Astrocyte (in vitro differentiated cells and primary cell): ENCODE results near the gene AMD1. TPM values are rescaled to one million over a fixed set of nuclear protein-coding genes. Genes with fewer than 3 reads are reported as not detected.
"Not testable (repeated sequence)": the region's sequence is repeated elsewhere in the genome, so short reads cannot be mapped to it uniquely, and the experiment has no call there.

ENCODE experiments used
- DNase-seq: peaks from one replicate; pipeline ENCODE4 v3.0.0-alpha.2; 2010; ENCODE audit warnings: low read depth
- FAIRE-seq: peaks from 2 replicates; lab custom pipeline; 2011; peaks lifted over from hg19 to GRCh38; lab: Jason Lieb, UNC
- H2AFZ ChIP-seq: 2 replicates; pipeline ENCODE4 v1.6.0; 2012; ENCODE audit warnings: low read depth, low read length, inconsistent platforms
- H3K27ac ChIP-seq: 2 replicates; pipeline ENCODE4 v1.5.1; 2011; ENCODE audit warnings: low read depth, low read length, inconsistent platforms
- H3K27me3 ChIP-seq: 2 replicates; pipeline ENCODE4 v1.6.0; 2011; ENCODE audit warnings: low read length, inconsistent platforms; ENCODE audit not compliant: insufficient read depth
- H3K36me3 ChIP-seq: 2 replicates; pipeline ENCODE4 v1.5.1; 2011; ENCODE audit warnings: low read length, inconsistent platforms; ENCODE audit not compliant: insufficient read depth
- H3K4me1 ChIP-seq: 2 replicates; pipeline ENCODE4 v1.5.1; 2011; ENCODE audit warnings: low read length, inconsistent platforms; ENCODE audit not compliant: insufficient read depth
- H3K4me2 ChIP-seq: 2 replicates; pipeline ENCODE4 v1.6.0; 2012; ENCODE audit warnings: low read length, inconsistent platforms
- H3K4me3 ChIP-seq: 2 replicates; pipeline ENCODE4 v1.5.1; 2011; ENCODE audit warnings: low read depth, mild to moderate bottlenecking, low read length, inconsistent platforms; ENCODE audit not compliant: insufficient read depth
- H3K79me2 ChIP-seq: 2 replicates; pipeline ENCODE4 v1.6.0; 2012; ENCODE audit warnings: mild to moderate bottlenecking, low read length, inconsistent platforms; ENCODE audit not compliant: insufficient read depth
- H3K9ac ChIP-seq: 2 replicates; pipeline ENCODE4 v1.6.0; 2012; ENCODE audit warnings: mild to moderate bottlenecking, low read length, inconsistent platforms
- H3K9me3 ChIP-seq: 2 replicates; pipeline ENCODE4 v1.5.1; 2012; ENCODE audit warnings: low read depth, mild to moderate bottlenecking, low read length, inconsistent platforms; ENCODE audit not compliant: insufficient read depth
- H4K20me1 ChIP-seq: 2 replicates; pipeline ENCODE4 v1.6.0; 2012; ENCODE audit warnings: low read length, inconsistent platforms; ENCODE audit not compliant: insufficient read depth
- H3K27ac Mint-ChIP-seq: one replicate; pipeline ENCODE4 v1.8.0; 2021; ENCODE audit warnings: mild to moderate bottlenecking, mixed read lengths; ENCODE audit not compliant: unreplicated experiment
- H3K27me3 Mint-ChIP-seq: one replicate; pipeline ENCODE4 v1.8.0; 2021; ENCODE audit warnings: low read depth, mixed read lengths; ENCODE audit not compliant: unreplicated experiment
- H3K36me3 Mint-ChIP-seq: one replicate; pipeline ENCODE4 v1.8.0; 2021; ENCODE audit warnings: low read depth, mixed read lengths; ENCODE audit not compliant: unreplicated experiment
- H3K4me1 Mint-ChIP-seq: one replicate; pipeline ENCODE4 v1.8.0; 2021; ENCODE audit warnings: low read depth, mixed read lengths; ENCODE audit not compliant: unreplicated experiment
- H3K4me3 Mint-ChIP-seq: one replicate; pipeline ENCODE4 v1.8.0; 2021; ENCODE audit warnings: mild to moderate bottlenecking, moderate library complexity, mixed read lengths; ENCODE audit not compliant: unreplicated experiment
- H3K9me3 Mint-ChIP-seq: one replicate; pipeline ENCODE4 v1.8.0; 2021; ENCODE audit warnings: mild to moderate bottlenecking, mixed read lengths; ENCODE audit not compliant: unreplicated experiment
- EZH2 ChIP-seq: IDR thresholded peaks from 2 replicates; pipeline ENCODE4 v1.6.1; 2012; ENCODE audit warnings: mild to moderate bottlenecking, low read length, inconsistent platforms; ENCODE audit not compliant: insufficient read depth
- total RNA-seq: library from RNA; stranded (reverse); gene quantifications from 2 replicates; pipeline ENCODE4 v1.2.1, GENCODE V29; 2021
- TF ChIP-seq, protein P1 (sequence below): IDR thresholded peaks from 2 replicates; pipeline ENCODE4 v1.5.1; 2011; ENCODE audit warnings: low read depth, mild to moderate bottlenecking, inconsistent platforms, low read length, moderate library complexity; ENCODE audit not compliant: insufficient read depth

The AMD1 gene
- total RNA-seq, 1 donor from 2014 or later: 71.6 TPM

DNA sequence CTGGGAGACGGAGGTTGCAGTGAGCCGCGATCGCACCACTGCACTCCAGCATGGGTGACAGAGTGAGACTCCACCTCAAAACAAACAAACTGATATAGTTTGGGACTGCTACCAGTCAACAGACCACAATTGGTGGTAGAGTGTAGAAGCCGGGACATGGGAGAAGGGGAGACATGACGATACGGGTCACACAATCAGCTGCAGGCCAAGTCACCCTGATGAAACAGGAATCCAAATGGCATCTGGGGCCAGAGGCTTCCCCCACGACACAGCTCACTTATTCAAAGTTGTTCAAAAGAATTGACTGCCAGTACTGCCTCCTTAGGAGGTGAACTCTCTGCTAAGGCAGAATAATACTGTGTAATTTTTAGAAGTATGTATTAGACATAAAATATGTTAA is 27.5 kb downstream of the AMD1 start:
- H3K9me3 Mint-ChIP-seq: peaks cover 25% of the 10 kb centered on the region

DNA sequence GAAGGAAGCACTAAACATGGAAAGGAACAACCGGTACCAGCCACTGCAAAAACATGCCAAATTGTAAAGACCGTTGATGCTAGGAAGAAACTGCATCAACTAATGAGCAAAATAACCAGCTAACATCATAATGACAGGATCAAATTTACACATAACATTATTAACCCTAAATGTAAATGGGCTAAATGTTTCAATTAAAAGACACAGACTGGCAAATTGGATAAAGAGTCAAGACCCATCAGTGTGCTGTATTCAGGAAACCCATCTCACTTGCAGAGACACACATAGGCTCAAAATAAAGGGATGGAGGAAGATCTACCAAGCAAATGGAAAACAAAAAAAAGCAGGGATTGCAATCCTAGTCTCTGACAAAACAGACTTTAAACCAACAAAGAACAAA is 31.7 kb downstream of the AMD1 start:
- not testable (repeated sequence) for H3K4me2 ChIP-seq, H3K79me2 ChIP-seq, H4K20me1 ChIP-seq, H3K27ac ChIP-seq, H3K27me3 Mint-ChIP-seq, H3K9ac ChIP-seq, H3K4me3 Mint-ChIP-seq, FAIRE-seq, H3K4me1 Mint-ChIP-seq, H3K4me3 ChIP-seq, H2AFZ ChIP-seq, H3K27ac Mint-ChIP-seq, H3K27me3 ChIP-seq, H3K4me1 ChIP-seq, H3K36me3 ChIP-seq, DNase-seq, H3K9me3 ChIP-seq
- Mint-ChIP-seq H3K36me3 (peaks cover 23% of the 10 kb centered on the region), H3K9me3 (peaks cover 46% of the 10 kb centered on the region)

More for the DNA sequence above, 27.5 kb downstream of the AMD1 start:
- Histone ChIP-seq H2AFZ (no peak overlapping the region), H3K4me1 (no peaks in the 10 kb centered on the region), H3K27me3 (no peaks in the 10 kb centered on the region), H3K79me2 (no peaks in the 10 kb centered on the region), H3K9ac (no peak overlapping the region), H4K20me1 (peaks cover 3% of the 10 kb centered on the region), H3K4me2 (no peak overlapping the region), H3K27ac (no peak overlapping the region), H3K9me3 (peaks cover 6% of the 10 kb centered on the region), H3K4me3 (no peak overlapping the region), H3K36me3 (peaks cover 12% of the 10 kb centered on the region)
- no peaks in the 10 kb centered on the region for H3K27me3 Mint-ChIP-seq
- H3K4me1 Mint-ChIP-seq: no peaks in the 10 kb centered on the region
- H3K27ac Mint-ChIP-seq: peak overlapping the region; percentile 53
- FAIRE-seq (no peak), DNase-seq (no peak)
- TF ChIP-seq, protein P1, sequence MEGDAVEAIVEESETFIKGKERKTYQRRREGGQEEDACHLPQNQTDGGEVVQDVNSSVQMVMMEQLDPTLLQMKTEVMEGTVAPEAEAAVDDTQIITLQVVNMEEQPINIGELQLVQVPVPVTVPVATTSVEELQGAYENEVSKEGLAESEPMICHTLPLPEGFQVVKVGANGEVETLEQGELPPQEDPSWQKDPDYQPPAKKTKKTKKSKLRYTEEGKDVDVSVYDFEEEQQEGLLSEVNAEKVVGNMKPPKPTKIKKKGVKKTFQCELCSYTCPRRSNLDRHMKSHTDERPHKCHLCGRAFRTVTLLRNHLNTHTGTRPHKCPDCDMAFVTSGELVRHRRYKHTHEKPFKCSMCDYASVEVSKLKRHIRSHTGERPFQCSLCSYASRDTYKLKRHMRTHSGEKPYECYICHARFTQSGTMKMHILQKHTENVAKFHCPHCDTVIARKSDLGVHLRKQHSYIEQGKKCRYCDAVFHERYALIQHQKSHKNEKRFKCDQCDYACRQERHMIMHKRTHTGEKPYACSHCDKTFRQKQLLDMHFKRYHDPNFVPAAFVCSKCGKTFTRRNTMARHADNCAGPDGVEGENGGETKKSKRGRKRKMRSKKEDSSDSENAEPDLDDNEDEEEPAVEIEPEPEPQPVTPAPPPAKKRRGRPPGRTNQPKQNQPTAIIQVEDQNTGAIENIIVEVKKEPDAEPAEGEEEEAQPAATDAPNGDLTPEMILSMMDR: no peak
- no peak overlapping the region for H3K4me3 Mint-ChIP-seq
- peaks cover 35% of the 10 kb centered on the region for H3K36me3 Mint-ChIP-seq

DNA sequence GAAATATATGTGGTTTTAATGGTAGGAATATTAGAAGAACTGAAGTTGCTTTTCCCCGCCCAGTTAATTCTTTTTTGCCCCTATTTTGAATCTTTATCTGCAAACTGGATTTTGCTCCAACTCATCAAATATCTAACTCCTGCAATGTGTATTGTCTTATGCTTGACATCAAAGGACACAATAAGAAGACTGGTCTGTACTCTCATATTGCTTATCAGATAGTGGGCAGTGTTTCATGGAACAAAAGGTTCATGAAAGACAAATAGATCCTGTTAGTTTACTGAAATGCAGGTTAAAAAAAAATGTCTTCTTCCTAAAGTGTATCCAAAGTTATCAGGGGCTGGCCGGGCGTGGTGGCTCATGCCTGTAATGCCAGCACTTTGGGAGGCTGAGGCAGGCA is 56.2 kb downstream of the AMD1 start:
- Histone ChIP-seq H3K9me3 (no peaks in the 10 kb centered on the region), H2AFZ (no peak overlapping the region), H4K20me1 (no peaks in the 10 kb centered on the region), H3K27ac (no peak overlapping the region), H3K36me3 (no peaks in the 10 kb centered on the region), H3K79me2 (no peaks in the 10 kb centered on the region), H3K4me3 (no peak overlapping the region), H3K9ac (no peak overlapping the region), H3K27me3 (no peaks in the 10 kb centered on the region), H3K4me1 (no peaks in the 10 kb centered on the region), H3K4me2 (no peak overlapping the region)
- Mint-ChIP-seq H3K9me3 (no peaks in the 10 kb centered on the region), H3K4me1 (no peaks in the 10 kb centered on the region), H3K27ac (no peak overlapping the region), H3K4me3 (no peak overlapping the region), H3K27me3 (no peaks in the 10 kb centered on the region), H3K36me3 (no peaks in the 10 kb centered on the region)
- no peak for DNase-seq
- no peak for FAIRE-seq
- TF ChIP-seq, protein P1: no peak
- no peak for TF ChIP-seq EZH2
